Measurements from ENCODE around the gene EIF3A.
A peak's percentile ranks its signal among the peaks of the same experiment; 100 is the strongest.
"Not testable (repeated sequence)": the region's sequence is repeated elsewhere in the genome, so short reads cannot be mapped to it uniquely, and the experiment has no call there.

EIF3A gene

GRCh38 chr10:119080521-119081259, at the start of gene EIF3A:
Gene EIF3A (minus strand): TSS chr10:119080817. CDS start chr10:119080676, 141 bp downstream.
- peak; percentile 91 for DNase-seq (ENCODE audit: low spot score)

- DNase-seq (ENCODE audit: low spot score) = no peak
These were observed 49.1 kb upstream of the EIF3A start for GRCh38 chr10:119129721-119130120.

- no peak for DNase-seq (ENCODE audit: low spot score)
These were observed 45.3 kb upstream of the EIF3A start for GRCh38 chr10:119125942-119126341.

- no peak for DNase-seq (ENCODE audit: low spot score)
These were observed 40.3 kb upstream of the EIF3A start for GRCh38 chr10:119120875-119121274.

GRCh38 chr10:119120413-119120867, 39.8 kb upstream of the EIF3A start:
- peak; percentile 37 for DNase-seq (ENCODE audit: low spot score)

- DNase-seq (ENCODE audit: low spot score) = no peak
These were observed 38.8 kb upstream of the EIF3A start for GRCh38 chr10:119119400-119119799.

- no peak for DNase-seq (ENCODE audit: low spot score)
These were observed 37.6 kb upstream of the EIF3A start for GRCh38 chr10:119118231-119118630.

GRCh38 chr10:119116326-119116951, 35.8 kb upstream of the EIF3A start:
- DNase-seq (ENCODE audit: low spot score) = no peak

- DNase-seq (ENCODE audit: low spot score) = no peak
These were observed 35.3 kb upstream of the EIF3A start for GRCh38 chr10:119115926-119116325.

GRCh38 chr10:119113751-119114732, 33.4 kb upstream of the EIF3A start:
- DNase-seq (ENCODE audit: low spot score) = no peak

GRCh38 chr10:119112056-119112455, 31.4 kb upstream of the EIF3A start:
- no peak for DNase-seq (ENCODE audit: low spot score)

GRCh38 chr10:119107771-119108170, 27.2 kb upstream of the EIF3A start:
- DNase-seq (ENCODE audit: low spot score) = not testable (repeated sequence)

- DNase-seq (ENCODE audit: low spot score) = not testable (repeated sequence)
These were observed 26.5 kb upstream of the EIF3A start for GRCh38 chr10:119107106-119107505.

GRCh38 chr10:119105899-119106298, 25.3 kb upstream of the EIF3A start:
- DNase-seq (ENCODE audit: low spot score) = not testable (repeated sequence)

- no peak for DNase-seq (ENCODE audit: low spot score)
These were observed 24.5 kb upstream of the EIF3A start for GRCh38 chr10:119105155-119105554.

- DNase-seq (ENCODE audit: low spot score) = no peak
These were observed 24.0 kb upstream of the EIF3A start for GRCh38 chr10:119104654-119105015.

GRCh38 chr10:119103903-119104653, 23.5 kb upstream of the EIF3A start, which contains the start of gene DENND10:
Gene DENND10 (plus strand): TSS chr10:119104113. CDS start chr10:119104143, 30 bp downstream.
- peak; percentile 72 for DNase-seq (ENCODE audit: low spot score)

- DNase-seq (ENCODE audit: low spot score) = no peak
These were observed 22.8 kb upstream of the EIF3A start for GRCh38 chr10:119103241-119103902.

GRCh38 chr10:119101366-119102098, 20.9 kb upstream of the EIF3A start:
- DNase-seq (ENCODE audit: low spot score) = no peak

All from CD4-positive, alpha-beta T cell treated with Interleukin-2 at 100 ng/mL for 4 hours (primary cell).